Retinal pigment epithelial cell (primary cell): Measurements from ENCODE around the gene GALNT10.

Source experiments
- DNase-seq: peaks from one replicate; pipeline ENCODE4 v3.0.0-alpha.2; 2010; ENCODE audit warnings: low read depth
- H3K4me3 ChIP-seq: 2 replicates; pipeline ENCODE4 v1.5.1; 2011; ENCODE audit warnings: mild to moderate bottlenecking, low read length, control low read depth, moderate library complexity
- CTCF ChIP-seq: conservative IDR thresholded peaks from 2 replicates; pipeline ENCODE4 v1.5.1; 2011; ENCODE audit warnings: low read depth, low read length, control low read depth, inconsistent platforms

Gene GALNT10

DNA sequence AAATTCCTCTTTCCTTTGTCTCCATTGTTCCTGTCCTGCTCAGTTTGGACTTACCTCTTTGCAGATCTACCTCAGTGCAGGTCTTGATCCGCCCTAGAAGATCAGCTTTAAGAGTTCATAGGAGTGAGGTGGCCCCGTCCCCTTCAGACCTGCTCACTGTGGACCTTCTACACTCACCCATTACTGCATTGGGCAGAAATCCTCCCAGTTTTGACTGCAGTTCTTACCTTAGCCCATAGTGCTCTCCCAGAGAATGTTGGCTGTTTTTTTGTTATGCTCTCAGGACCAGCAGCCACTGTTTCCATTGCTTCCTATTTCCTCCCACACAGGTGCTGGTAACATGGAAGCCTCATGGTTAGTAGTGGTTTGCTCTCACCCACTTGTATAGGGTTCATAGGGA, 63.3 kb downstream of the GALNT10 start:
- TF ChIP-seq CTCF = no peak
- no peak overlapping the region for H3K4me3 ChIP-seq
- no peak for DNase-seq

- TF ChIP-seq CTCF = no peak
- DNase-seq = no peak
These were observed 64.4 kb downstream of the GALNT10 start for GRCh38 chr5:154254896-154255295.

DNA sequence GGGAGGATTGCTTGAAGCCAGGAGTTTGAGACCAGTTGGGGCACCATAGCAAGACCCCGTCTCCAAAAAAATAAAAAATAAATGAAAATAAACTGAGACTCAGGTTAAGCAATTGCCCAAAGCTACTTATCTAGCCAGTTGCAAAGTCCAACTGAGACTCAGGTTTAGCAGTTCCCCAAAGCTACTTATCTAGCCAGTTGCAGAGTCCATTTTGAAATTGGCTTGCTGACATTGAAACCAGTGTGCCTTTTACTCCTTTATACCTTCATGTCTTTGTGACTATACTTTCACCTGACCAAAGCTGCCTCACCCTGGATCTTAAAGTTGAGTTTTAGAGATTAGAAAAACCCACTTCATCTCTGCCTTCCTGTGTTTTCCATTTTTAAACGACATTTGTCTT, 66.5 kb downstream of the GALNT10 start:
- H3K4me3 ChIP-seq = no peak overlapping the region
- no peak for TF ChIP-seq CTCF
- no peak for DNase-seq

More at GRCh38 chr5:154254896-154255295, 64.4 kb downstream of the GALNT10 start:
- H3K4me3 ChIP-seq = no peak overlapping the region

DNA sequence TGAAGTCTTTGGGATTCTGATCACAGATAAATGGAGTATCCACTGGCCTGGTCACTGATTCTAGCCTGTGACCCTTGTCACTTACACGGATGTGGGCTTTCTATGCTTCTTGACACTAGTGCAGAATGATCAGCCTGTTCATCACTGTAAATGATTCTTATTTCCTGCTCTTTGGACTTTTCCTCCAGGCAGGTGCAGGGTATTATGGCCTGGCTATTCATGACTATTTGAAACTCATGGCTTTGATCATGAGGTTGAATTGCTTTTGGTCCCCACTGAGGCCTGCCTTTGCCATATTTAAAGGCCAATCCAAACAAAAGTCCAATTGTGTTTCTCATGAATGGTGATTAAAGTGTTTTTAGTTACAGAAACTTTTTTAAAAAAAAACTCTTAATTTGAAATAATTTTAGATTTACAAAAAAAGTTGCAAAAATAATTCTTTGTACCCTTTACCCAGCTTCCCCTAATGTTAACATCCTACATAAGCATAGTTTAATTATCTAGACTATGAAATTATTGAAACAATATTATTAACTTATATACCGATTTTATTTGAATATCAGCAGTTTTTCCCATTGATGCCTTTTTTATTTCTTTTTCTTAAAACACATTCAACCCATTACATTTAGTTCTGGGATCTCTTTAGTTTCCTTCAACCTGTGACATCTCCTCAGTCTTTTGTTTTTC, 68.1 kb downstream of the GALNT10 start:
- H3K4me3 ChIP-seq = no peak overlapping the region
- TF ChIP-seq CTCF = no peak
- DNase-seq = no peak

- TF ChIP-seq CTCF = no peak
- peak; percentile 74 for DNase-seq
- no peak overlapping the region for H3K4me3 ChIP-seq
These were observed 69.8 kb downstream of the GALNT10 start for GRCh38 chr5:154260224-154260927.

DNA sequence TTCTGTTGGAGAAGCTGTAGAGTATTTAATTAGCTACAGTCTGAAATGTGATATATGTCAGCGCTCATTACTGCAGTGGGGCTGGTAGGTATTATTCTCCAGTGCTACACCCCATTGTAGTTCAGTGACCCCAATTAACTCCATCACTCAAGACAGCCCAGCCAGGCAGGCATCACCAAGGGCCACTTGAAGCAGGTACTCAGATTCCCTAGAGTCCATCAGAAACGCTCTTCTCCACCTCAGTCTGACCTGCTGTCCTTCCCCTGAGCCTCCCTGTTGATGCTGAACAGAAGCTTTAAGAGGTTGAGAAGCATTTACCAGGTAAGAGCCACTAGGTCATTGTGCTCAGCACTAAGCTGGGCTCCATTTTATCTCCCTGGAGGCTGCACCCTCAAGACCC, 71.8 kb downstream of the GALNT10 start:
- TF ChIP-seq CTCF = no peak
- H3K4me3 ChIP-seq = no peak overlapping the region
- DNase-seq = no peak
